SU-DHL-6 (cell line): ENCODE results near the gene ARHGEF37.

Experiments
- H2AFZ ChIP-seq: fragments of 200-600 bp; sonication (generic); 2 replicates; pipeline ENCODE4 v1.6.1; 2014; ENCODE audit warnings: low read depth, mild to moderate bottlenecking, moderate library complexity, mixed read lengths, antibody characterized with exemption, low read length; ENCODE audit not compliant: severe bottlenecking
- H3F3A ChIP-seq: fragments of 200-600 bp; shearing (Covaris generic); 2 replicates; pipeline ENCODE4 v1.6.0; 2016; ENCODE audit warnings: antibody characterized with exemption, mild to moderate bottlenecking; ENCODE audit not compliant: insufficient read depth
- H3K27ac ChIP-seq: fragments of 200-600 bp; sonication (generic); 2 replicates; pipeline ENCODE4 v1.5.1; 2016; ENCODE audit warnings: low read depth, mild to moderate bottlenecking, low read length, moderate library complexity, mixed read lengths
- H3K27me3 ChIP-seq: fragments of 200-600 bp; sonication (generic), shearing (Covaris generic); 2 replicates; pipeline ENCODE4 v1.6.0; 2014; ENCODE audit warnings: mild to moderate bottlenecking, low read length
- H3K36me3 ChIP-seq: fragments of 200-600 bp; sonication (generic); 2 replicates; pipeline ENCODE4 v1.6.1; 2014; ENCODE audit warnings: mild to moderate bottlenecking, low read length, mixed read lengths
- H3K4me2 ChIP-seq: fragments of 300-600, 200-600 bp; shearing (Covaris generic), sonication (generic); 2 replicates; pipeline ENCODE4 v1.6.0; 2014; ENCODE audit warnings: low read length, low read depth, mild to moderate bottlenecking; ENCODE audit not compliant: poor library complexity, severe bottlenecking
- H3K4me3 ChIP-seq: fragments of 200-600 bp; sonication (generic); 2 replicates; pipeline ENCODE4 v1.5.1; 2014; ENCODE audit warnings: antibody characterized with exemption, low read length, mild to moderate bottlenecking, mixed read lengths; ENCODE audit not compliant: insufficient read depth, poor library complexity, severe bottlenecking
- H3K79me2 ChIP-seq: fragments of 200-600 bp; sonication (generic); 2 replicates; pipeline ENCODE4 v1.6.1; 2014; ENCODE audit warnings: mild to moderate bottlenecking, low read length, moderate library complexity; ENCODE audit not compliant: insufficient read depth
- H3K9ac ChIP-seq: fragments of 200-600 bp; sonication (generic); 2 replicates; pipeline ENCODE4 v1.7.0; 2014; ENCODE audit warnings: mild to moderate bottlenecking, low read length
- H3K9me2 ChIP-seq: fragments of 200-600 bp; sonication (generic); replicated peaks from 2 replicates; pipeline ENCODE4 v1.6.1; 2014; ENCODE audit warnings: low read length; ENCODE audit not compliant: insufficient read depth
- H3K9me3 ChIP-seq: fragments of 200-600 bp; sonication (generic); 2 replicates; pipeline ENCODE4 v1.6.1; 2014; ENCODE audit warnings: low read length, mixed read lengths; ENCODE audit not compliant: insufficient read depth
- H4K20me1 ChIP-seq: fragments of 200-600 bp; sonication (generic); 2 replicates; pipeline ENCODE4 v1.6.1; 2014; ENCODE audit warnings: low read depth, mild to moderate bottlenecking, antibody characterized with exemption, low read length, moderate library complexity, mixed read lengths
- EZH2phosphoT487 ChIP-seq: fragments of 200-600 bp; sonication (generic), shearing (Covaris generic); conservative IDR thresholded peaks from 2 replicates; pipeline ENCODE4 v1.6.1; 2018; ENCODE audit warnings: mild to moderate bottlenecking, antibody characterized with exemption, low read length, moderate library complexity, mixed read lengths
- TF ChIP-seq, protein P1 (sequence below): fragments of 200-600 bp; sonication (generic); IDR thresholded peaks from one replicate; pipeline ENCODE4 v1.5.1; 2017; ENCODE audit warnings: antibody characterized with exemption, mild to moderate bottlenecking, low read length, moderate library complexity; ENCODE audit not compliant: insufficient read depth, poor library complexity, severe bottlenecking

ARHGEF37 gene

DNA sequence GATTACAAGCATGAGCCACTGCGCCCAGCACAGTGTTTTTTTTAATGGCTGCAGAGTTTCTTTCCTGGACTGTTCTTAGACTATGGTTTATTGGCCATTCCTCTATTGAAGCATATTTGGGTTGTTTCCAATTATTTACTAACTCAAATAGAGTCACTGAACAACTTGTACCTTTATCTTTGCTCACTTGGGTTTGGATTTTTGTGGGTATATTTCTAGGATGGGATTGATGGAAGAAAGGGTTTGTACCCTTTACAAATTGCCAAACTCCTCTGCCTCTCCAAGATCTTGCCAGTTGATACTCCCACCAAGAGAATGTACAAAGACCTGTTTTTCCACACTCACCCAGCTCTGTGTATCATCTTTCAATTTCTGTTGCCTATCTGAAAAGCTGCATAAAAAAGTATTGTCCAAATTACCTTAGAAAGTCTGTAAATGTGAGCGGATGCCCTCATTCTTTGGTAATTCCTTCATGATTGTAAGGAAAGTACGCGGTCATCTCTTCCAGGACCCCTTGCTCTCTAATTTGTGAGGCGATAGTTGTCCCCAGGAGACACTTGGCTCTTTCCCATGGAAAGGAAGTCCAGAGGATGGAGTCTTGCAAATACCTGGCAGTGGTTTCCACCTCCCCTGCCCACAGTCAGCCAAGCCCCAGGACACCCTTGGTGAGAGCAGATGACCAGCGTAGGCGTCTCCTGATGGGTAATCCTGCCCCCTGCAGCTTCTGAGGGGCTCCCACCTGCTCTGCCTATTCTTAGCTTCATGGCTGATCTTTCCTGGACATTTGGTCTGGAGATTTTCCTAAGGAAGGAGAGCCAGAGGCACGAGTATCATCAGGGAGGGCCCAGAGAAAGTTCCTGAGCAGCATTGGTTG lies 33.0 kb downstream of the ARHGEF37 start:
- H3K9ac ChIP-seq = no peak overlapping the region
- H2AFZ ChIP-seq = no peak overlapping the region
- no peak overlapping the region for H3K4me3 ChIP-seq
- no peaks in the 10 kb centered on the region for H3K9me3 ChIP-seq
- H3K79me2 ChIP-seq = no peaks in the 10 kb centered on the region
- H3F3A ChIP-seq = no peaks in the 10 kb centered on the region
- no peaks in the 10 kb centered on the region for H4K20me1 ChIP-seq
- H3K27ac ChIP-seq = no peak overlapping the region
- no peaks in the 10 kb centered on the region for H3K9me2 ChIP-seq
- no peaks in the 10 kb centered on the region for H3K36me3 ChIP-seq
- TF ChIP-seq EZH2phosphoT487 = no peak
- TF ChIP-seq, protein P1, sequence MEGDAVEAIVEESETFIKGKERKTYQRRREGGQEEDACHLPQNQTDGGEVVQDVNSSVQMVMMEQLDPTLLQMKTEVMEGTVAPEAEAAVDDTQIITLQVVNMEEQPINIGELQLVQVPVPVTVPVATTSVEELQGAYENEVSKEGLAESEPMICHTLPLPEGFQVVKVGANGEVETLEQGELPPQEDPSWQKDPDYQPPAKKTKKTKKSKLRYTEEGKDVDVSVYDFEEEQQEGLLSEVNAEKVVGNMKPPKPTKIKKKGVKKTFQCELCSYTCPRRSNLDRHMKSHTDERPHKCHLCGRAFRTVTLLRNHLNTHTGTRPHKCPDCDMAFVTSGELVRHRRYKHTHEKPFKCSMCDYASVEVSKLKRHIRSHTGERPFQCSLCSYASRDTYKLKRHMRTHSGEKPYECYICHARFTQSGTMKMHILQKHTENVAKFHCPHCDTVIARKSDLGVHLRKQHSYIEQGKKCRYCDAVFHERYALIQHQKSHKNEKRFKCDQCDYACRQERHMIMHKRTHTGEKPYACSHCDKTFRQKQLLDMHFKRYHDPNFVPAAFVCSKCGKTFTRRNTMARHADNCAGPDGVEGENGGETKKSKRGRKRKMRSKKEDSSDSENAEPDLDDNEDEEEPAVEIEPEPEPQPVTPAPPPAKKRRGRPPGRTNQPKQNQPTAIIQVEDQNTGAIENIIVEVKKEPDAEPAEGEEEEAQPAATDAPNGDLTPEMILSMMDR = no peak
- no peak overlapping the region for H3K4me2 ChIP-seq
- H3K27me3 ChIP-seq = no peaks in the 10 kb centered on the region

DNA sequence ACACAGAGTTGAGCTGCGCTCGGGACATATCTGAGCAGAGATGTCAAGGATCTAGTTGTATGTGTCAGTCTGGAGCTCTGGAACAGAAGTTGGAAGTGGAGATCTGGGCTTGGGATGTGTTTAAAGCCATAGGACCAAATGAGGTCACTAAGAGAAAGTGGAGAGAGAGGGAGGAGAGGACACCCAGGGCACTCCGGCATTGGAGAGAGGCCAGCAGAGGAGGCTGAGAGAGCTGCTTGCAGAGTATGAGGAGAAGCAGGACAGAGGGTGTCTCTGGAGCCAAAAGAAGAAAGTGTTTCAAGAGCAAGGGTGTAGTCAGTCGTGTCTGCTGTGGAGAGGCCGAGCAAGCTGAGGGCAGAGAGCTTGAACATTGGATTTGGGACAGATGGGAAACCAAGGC lies 34.7 kb downstream of the ARHGEF37 start:
- TF ChIP-seq, protein P1 = no peak
- TF ChIP-seq EZH2phosphoT487 = no peak
- Histone ChIP-seq H2AFZ (no peak overlapping the region), H3K9me2 (no peaks in the 10 kb centered on the region), H3K27me3 (no peaks in the 10 kb centered on the region), H3K27ac (no peak overlapping the region), H3K4me2 (no peak overlapping the region), H4K20me1 (no peaks in the 10 kb centered on the region), H3K9me3 (no peaks in the 10 kb centered on the region), H3K36me3 (no peaks in the 10 kb centered on the region), H3K79me2 (no peaks in the 10 kb centered on the region), H3F3A (no peaks in the 10 kb centered on the region), H3K4me3 (no peak overlapping the region), H3K9ac (no peak overlapping the region)

DNA sequence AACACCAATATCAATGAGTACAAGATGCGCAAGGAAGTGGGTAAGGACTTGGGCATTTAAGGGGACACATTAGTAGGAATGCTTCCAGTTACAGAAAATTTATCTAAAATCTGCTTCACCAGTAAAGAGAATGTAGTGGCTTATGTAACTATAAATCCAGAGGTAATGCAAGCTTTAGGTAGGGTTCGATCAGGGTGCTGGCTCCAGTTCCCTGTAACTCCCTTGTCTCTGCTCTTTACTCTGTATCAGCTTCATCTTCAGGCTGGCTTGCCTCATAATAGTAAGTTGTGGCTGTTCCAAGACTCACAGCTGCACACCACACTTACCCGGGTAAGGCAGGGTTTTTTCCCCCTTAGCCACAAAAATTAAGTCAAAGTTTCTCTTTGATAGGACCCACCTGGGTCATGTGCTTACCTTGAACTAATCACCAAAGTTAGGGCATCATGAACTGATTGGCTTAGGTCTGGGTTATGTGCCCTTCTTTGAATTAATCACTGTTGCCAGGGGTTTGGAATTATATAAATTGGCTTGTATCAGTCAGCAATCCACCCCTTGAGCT lies 35.5 kb downstream of the ARHGEF37 start:
- H3K36me3 ChIP-seq = no peaks in the 10 kb centered on the region
- H3K27ac ChIP-seq = no peak overlapping the region
- no peaks in the 10 kb centered on the region for H3K9me2 ChIP-seq
- no peaks in the 10 kb centered on the region for H3F3A ChIP-seq
- H3K79me2 ChIP-seq = no peaks in the 10 kb centered on the region
- H3K27me3 ChIP-seq = no peaks in the 10 kb centered on the region
- H2AFZ ChIP-seq = no peak overlapping the region
- H3K9ac ChIP-seq = no peak overlapping the region
- H3K4me3 ChIP-seq = no peak overlapping the region
- no peak overlapping the region for H3K4me2 ChIP-seq
- TF ChIP-seq EZH2phosphoT487 = no peak
- TF ChIP-seq, protein P1 = no peak
- H3K9me3 ChIP-seq = no peaks in the 10 kb centered on the region
- no peaks in the 10 kb centered on the region for H4K20me1 ChIP-seq
